ENCODE data around the gene MYPN. TPM values are rescaled to one million over a fixed set of nuclear protein-coding genes. Genes with fewer than 3 reads are reported as not detected.

MYPN gene
- total and polyA plus RNA-seq, 2 experiments from 2014 or later = not detected

- DNase-seq (ENCODE audit: low spot score) = no peak
- Histone ChIP-seq H3K79me2 (replicated peaks; ENCODE audit: insufficient read depth) (no peaks in the 10 kb centered on the region), H3K4me3 (no peak overlapping the region), H3K4me1 (ENCODE audit: insufficient read depth) (no peaks in the 10 kb centered on the region), H3K9me2 (ENCODE audit: insufficient read depth) (no peaks in the 10 kb centered on the region), H3K4me2 (no peak overlapping the region), H3F3A (replicated peaks; ENCODE audit: low read depth) (no peaks in the 10 kb centered on the region), H2AFZ (no peak overlapping the region), H3K27me3 (ENCODE audit: insufficient read depth) (no peaks in the 10 kb centered on the region), H3K27ac (ENCODE audit: low read depth) (no peak overlapping the region), H3K36me3 (ENCODE audit: insufficient read depth) (no peaks in the 10 kb centered on the region), H4K20me1 (replicated peaks; ENCODE audit: insufficient read depth) (no peaks in the 10 kb centered on the region)
- H3K4me1 Mint-ChIP-seq = peaks cover 8% of the 10 kb centered on the region
- no peak overlapping the region for H3K4me3 Mint-ChIP-seq
- no peaks in the 10 kb centered on the region for H3K36me3 Mint-ChIP-seq (ENCODE audit: low read depth)
- H3K27me3 Mint-ChIP-seq (ENCODE audit: insufficient read depth, low read depth, poor library complexity) = peaks cover 1% of the 10 kb centered on the region
- ATAC-seq = no peak
- no peaks in the 10 kb centered on the region for H3K9me3 Mint-ChIP-seq
- no peak overlapping the region for H3K27ac Mint-ChIP-seq
- TF ChIP-seq POLR2AphosphoS5 (IDR thresholded peaks at IDR 0.05; ENCODE audit: low read depth) (no peak), EZH2 (IDR thresholded peaks at IDR 0.05; ENCODE audit: low read depth, unreplicated experiment) (no peak), JUNB (IDR thresholded peaks at IDR 0.05; ENCODE audit: unreplicated experiment) (no peak), NANOG (IDR thresholded peaks at IDR 0.05; ENCODE audit: borderline replicate concordance) (no peak), EZH2phosphoT487 (IDR thresholded peaks at IDR 0.05; ENCODE audit: unreplicated experiment) (no peak), ZNF462 (CRISPR knock-in tag; IDR thresholded peaks at IDR 0.05) (no peak), CREB1 (CRISPR knock-in tag; IDR thresholded peaks at IDR 0.05; ENCODE audit: low read depth) (no peak)
Measured at GRCh38 chr10:68139448-68140272, 30.4 kb downstream of the MYPN start.
